Measurements from ENCODE around the gene PARP11. TPM values are rescaled to one million over a fixed set of nuclear protein-coding genes. Genes with fewer than 3 reads are reported as not detected.
"Not testable (repeated sequence)": the region's sequence is repeated elsewhere in the genome, so short reads cannot be mapped to it uniquely, and the experiment has no call there.

PARP11 gene
- total RNA-seq, 2 experiments from 2014 or later = 26.8 to 28.6 TPM

DNA sequence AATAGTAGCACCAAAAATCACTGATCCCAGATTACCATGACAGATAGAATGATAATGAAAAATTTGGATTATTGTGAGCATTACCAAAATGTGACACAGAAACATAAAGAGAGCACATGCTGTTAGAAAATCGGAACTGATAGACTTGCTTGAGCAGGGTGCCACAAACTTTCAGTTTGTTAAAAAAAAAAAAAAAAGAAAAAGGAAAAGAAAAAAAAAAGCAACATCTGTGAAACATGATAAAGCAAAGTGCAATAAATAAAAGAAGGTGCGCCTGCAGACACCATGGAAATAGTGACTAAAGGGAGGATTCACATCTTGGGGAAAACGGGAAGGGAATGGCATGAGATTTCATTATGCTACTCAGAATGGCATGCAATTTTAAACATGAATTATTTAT, 6.6 kb upstream of the PARP11 start:
- H3K27ac Mint-ChIP-seq = no peak overlapping the region
- ChIA-PET POLR2A (no interaction called here), CTCF (no interaction called here)
- H3K36me3 Mint-ChIP-seq (ENCODE audit: low read depth) = no peaks in the 10 kb centered on the region
- H3K4me3 Mint-ChIP-seq = no peak overlapping the region
- H3K9me3 Mint-ChIP-seq = no peaks in the 10 kb centered on the region
- peaks cover 5% of the 10 kb centered on the region for H3K4me1 Mint-ChIP-seq
- H3K27me3 Mint-ChIP-seq = peaks cover 10% of the 10 kb centered on the region
- DNase-seq = no peak

DNA sequence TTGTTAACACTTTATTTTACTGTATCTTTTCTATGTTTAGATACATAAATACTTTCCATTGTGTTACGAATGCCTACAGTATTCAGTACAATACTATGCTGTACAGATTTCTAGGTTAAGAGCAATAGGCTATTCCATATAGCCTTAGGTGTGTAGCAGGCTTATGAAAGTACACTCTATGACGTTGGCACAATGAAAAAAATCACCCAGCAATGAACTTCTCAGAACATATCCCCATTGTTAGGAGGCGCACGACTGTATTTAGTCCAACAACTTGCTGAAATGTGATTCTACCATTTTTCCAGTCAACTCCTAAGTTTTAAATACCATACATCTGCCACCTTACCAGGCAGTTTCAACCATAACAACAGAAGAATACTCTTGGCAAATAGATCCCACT, 1.8 kb downstream of the PARP11 start:
- Mint-ChIP-seq H3K4me1 (peaks cover 44% of the 10 kb centered on the region), H3K36me3 (ENCODE audit: low read depth) (peaks cover 39% of the 10 kb centered on the region), H3K4me3 (peak overlapping the region; percentile 90), H3K9me3 (peaks cover 6% of the 10 kb centered on the region), H3K27me3 (no peaks in the 10 kb centered on the region), H3K27ac (peak overlapping the region; percentile 94)
- CTCF ChIA-PET = interaction anchor here (1.7 kb wide), 1 partner anchor 405 kb away, joined by 6 read pairs; no protein-coding TSS in a partner anchor
- POLR2A ChIA-PET = interaction anchor here (1.6 kb wide), 1 partner anchor 400 kb away, joined by 6 read pairs; no protein-coding TSS in a partner anchor
- DNase-seq = no peak

DNA sequence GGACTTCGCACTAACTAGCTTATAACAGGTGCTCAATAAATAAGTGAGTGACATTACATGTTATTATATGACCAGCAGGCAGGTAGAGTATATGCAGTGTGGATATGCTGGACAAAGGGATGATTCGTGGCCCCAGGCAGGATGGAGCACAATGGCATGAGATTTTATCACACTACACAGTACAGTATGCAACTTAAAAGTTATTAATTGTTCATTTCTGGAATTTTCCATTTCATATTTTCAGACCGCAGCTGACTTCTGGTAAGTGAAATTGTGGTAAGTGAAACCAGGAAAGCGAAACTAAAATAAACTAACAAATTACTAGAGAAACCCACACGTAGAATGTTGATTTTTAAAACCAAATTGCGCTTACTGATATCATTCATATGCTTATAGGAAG, 3.3 kb downstream of the PARP11 start:
- DNase-seq = peak; percentile 46
- no peaks in the 10 kb centered on the region for H3K27me3 Mint-ChIP-seq
- peaks cover 19% of the 10 kb centered on the region for H3K9me3 Mint-ChIP-seq
- peak overlapping the region; percentile 90 for H3K4me3 Mint-ChIP-seq
- peaks cover 44% of the 10 kb centered on the region for H3K4me1 Mint-ChIP-seq
- H3K27ac Mint-ChIP-seq = peak overlapping the region; percentile 94
- ChIA-PET CTCF (interaction anchor here (0.9 to 1.7 kb wide), 3 partner anchors 406 to 569 kb away, joined by 3 to 6 read pairs (median 6); no protein-coding TSS in a partner anchor), POLR2A (interaction anchor here (0.8 to 1.4 kb wide), 7 partner anchors 9 to 404 kb away, joined by 3 to 6 read pairs (median 3); partner anchors contain the start of gene CCND2)
- peaks cover 54% of the 10 kb centered on the region for H3K36me3 Mint-ChIP-seq (ENCODE audit: low read depth)

DNA sequence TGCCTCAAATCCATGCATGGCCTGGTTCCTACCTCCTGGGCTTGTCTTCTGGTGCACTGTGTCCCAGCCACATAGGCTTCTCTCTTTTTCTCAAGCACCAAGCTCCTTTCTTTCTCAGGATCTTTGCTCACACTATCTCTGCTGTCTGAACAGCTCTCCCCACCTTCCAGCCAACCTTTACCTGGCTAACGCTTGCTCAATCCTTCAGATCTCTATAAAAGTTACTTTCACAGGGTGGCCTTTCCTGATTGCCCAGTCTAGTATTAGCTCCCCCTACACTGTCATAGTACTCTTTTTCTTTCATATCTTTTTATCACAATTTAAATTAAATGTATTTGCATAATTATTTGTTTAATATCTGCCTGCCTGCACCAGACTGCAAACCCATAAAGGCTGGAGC, 3.8 kb downstream of the PARP11 start:
- POLR2A ChIA-PET = interaction anchor here (0.8 to 1.4 kb wide), 8 partner anchors 9 to 404 kb away, joined by 3 to 6 read pairs (median 3); partner anchors contain the start of gene CCND2
- Mint-ChIP-seq H3K4me1 (peaks cover 44% of the 10 kb centered on the region), H3K4me3 (peak overlapping the region; percentile 90), H3K36me3 (ENCODE audit: low read depth) (peaks cover 58% of the 10 kb centered on the region), H3K9me3 (peaks cover 24% of the 10 kb centered on the region), H3K27ac (peak overlapping the region; percentile 94), H3K27me3 (no peaks in the 10 kb centered on the region)
- CTCF ChIA-PET = interaction anchor here (0.9 to 1.6 kb wide), 2 partner anchors 408 to 569 kb away, joined by 3 to 6 read pairs; no protein-coding TSS in a partner anchor
- no peak for DNase-seq

DNA sequence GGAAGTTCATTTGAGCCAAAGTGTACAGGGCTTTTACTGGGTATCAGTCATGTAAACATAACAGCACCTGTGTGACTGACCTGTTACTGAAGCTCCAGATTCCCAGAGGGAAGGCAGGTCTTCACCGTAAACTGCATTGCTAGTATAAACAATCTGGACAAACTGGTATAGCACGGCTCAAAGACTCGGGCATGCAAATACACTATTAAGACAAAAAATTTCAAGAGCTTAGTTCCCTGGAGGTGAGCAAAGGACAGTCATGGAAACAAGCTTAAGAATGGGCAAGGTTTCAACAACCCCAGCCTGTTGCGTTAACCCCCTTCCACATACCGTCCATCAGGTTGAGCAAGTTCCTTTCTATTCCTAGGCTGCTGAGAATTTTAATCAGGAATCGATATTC, 9.4 kb downstream of the PARP11 start:
- Mint-ChIP-seq H3K4me3 (no peak overlapping the region), H3K9me3 (peaks cover 27% of the 10 kb centered on the region), H3K36me3 (ENCODE audit: low read depth) (peaks cover 70% of the 10 kb centered on the region), H3K27ac (no peak overlapping the region), H3K27me3 (no peaks in the 10 kb centered on the region), H3K4me1 (peaks cover 4% of the 10 kb centered on the region)
- DNase-seq = no peak
- POLR2A ChIA-PET = no interaction called here
- CTCF ChIA-PET = no interaction called here

DNA sequence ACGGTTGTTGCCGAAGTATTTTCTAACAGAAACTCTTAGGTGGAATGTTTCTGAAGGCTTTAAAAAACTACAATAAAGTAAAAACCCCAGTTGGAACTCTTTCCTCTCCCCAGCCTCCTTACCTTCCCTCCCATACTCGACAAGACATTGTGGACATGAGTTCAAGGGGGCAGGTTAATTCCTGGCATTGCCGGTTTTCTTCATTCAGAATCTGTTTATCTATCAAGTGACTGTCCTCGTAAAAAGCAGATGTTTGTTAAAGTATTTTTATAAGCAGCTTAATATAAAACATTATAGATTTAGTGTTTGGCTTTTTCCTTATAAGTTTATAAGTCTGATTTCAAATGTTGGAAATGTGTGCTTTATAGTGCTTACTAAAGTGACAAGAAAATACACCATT, 30.7 kb downstream of the PARP11 start:
- no peak for DNase-seq
- Mint-ChIP-seq H3K4me1 (peaks cover 12% of the 10 kb centered on the region), H3K27ac (no peak overlapping the region), H3K27me3 (no peaks in the 10 kb centered on the region), H3K4me3 (no peak overlapping the region), H3K36me3 (ENCODE audit: low read depth) (peaks cover 45% of the 10 kb centered on the region), H3K9me3 (peaks cover 4% of the 10 kb centered on the region)
- ChIA-PET CTCF (interaction anchor here (0.8 kb wide), 1 partner anchor 542 kb away, joined by 3 read pairs; no protein-coding TSS in a partner anchor), POLR2A (no interaction called here)

DNA sequence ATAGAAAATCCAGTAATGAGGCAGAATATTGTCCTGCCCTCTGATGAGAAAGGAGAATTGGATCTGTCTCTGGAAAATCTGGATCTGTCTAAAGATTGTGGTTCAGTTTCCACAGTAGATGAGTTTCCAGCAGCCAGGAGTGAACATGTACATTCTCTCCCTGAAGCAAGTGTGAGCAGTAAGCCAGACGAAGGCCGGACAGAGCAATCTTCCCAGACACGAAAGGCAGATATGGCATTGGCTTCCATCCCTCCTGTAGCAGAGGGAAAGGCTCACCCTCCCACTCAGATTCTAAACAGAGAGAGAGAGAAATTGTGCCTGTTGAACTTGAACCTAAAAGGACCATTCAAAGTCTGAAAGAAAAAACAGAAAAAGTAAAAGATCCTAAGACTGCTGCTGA, 31.4 kb downstream of the PARP11 start:
- Mint-ChIP-seq H3K27ac (no peak overlapping the region), H3K27me3 (no peaks in the 10 kb centered on the region), H3K36me3 (ENCODE audit: low read depth) (peaks cover 46% of the 10 kb centered on the region), H3K9me3 (no peaks in the 10 kb centered on the region), H3K4me1 (peaks cover 12% of the 10 kb centered on the region), H3K4me3 (no peak overlapping the region)
- no peak for DNase-seq
- ChIA-PET CTCF (no interaction called here), POLR2A (no interaction called here)

DNA sequence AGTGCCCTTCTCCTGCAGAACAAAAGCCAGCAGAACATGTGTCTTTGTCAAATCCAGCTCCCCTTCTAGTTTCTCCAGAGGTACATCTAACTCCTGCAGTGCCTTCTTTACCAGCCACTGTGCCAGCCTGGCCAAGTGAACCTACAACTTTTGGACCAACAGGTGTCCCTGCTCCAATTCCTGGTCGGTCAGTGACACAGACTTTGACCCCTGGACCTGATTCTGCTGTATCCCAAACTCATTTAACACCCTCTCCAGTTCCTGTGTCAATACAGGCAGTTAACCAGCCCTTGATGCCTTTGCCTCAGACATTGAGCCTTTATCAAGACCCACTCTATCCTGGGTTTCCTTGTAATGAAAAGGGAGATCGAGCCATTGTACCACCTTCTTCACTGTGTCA, 32.4 kb downstream of the PARP11 start:
- not testable (repeated sequence) for H3K9me3 Mint-ChIP-seq

DNA sequence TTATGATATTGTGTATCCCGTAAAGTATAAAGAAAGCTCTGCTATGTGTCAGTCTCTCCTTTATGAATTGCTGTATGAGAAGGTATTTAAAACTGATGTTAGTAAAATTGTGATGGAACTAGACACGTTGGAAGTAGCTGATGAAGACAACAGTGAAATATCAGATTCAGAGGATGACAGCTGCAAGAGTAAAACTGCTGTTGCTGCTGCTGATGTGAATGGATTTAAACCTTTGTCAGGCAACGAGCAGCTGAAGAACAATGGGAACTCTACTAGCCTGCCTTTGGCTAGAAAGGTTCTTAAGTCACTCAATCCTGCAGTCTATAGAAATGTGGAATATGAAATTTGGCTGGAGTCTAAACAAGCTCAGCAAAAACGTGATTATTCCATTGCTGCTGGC, 33.5 kb downstream of the PARP11 start:
- CTCF ChIA-PET, H3K4me3 Mint-ChIP-seq, H3K27ac Mint-ChIP-seq, H3K4me1 Mint-ChIP-seq, POLR2A ChIA-PET, DNase-seq, H3K27me3 Mint-ChIP-seq, H3K9me3 Mint-ChIP-seq: not testable (repeated sequence)
- peaks cover 42% of the 10 kb centered on the region for H3K36me3 Mint-ChIP-seq (ENCODE audit: low read depth)

More for the DNA sequence above, 32.4 kb downstream of the PARP11 start:
- H3K4me3 Mint-ChIP-seq, H3K27me3 Mint-ChIP-seq, DNase-seq, POLR2A ChIA-PET, CTCF ChIA-PET, H3K27ac Mint-ChIP-seq: not testable (repeated sequence)
- H3K36me3 Mint-ChIP-seq (ENCODE audit: low read depth) = peaks cover 46% of the 10 kb centered on the region
- H3K4me1 Mint-ChIP-seq = peaks cover 12% of the 10 kb centered on the region

DNA sequence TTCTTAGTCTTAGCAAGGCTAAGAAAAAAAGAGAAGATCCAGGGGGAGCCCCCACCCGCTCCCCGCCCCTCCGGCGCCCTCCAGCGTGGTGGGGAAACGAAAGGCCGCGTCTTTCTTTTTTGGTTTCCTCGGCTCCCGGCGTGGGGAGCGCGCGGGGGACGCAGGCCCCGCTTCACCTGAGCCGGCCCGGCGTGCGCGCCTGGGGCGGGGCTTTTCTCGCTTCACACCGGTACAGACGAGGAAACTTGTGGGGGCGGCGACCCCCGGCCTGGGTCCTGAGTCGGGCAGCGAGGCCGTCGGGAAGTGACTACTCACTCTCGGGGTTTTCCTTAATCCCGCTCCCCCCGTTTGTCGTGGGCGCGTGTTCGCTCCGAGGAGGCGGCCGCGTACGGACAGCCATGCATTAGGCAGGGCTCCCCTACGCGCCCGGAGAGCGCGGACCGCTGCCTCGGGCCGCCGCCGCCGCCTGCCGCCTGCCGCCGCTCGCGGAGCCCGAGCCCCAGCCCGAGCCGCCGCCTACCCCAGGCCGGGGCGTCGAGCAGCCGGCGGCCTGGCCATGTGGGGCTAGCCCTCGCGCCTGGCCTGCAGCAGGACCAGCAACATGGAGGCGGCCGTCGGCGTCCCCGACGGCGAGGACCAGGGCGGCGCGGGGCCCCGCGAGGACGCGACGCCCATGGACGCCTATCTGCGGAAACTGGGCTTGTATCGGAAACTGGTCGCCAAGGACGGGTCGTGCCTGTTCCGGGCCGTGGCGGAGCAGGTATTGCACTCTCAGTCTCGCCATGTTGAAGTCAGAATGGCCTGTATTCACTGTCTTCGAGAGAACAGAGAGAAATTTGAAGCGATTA, 34.3 kb downstream of the PARP11 start:
- H3K4me3 Mint-ChIP-seq, H3K9me3 Mint-ChIP-seq, H3K27ac Mint-ChIP-seq, POLR2A ChIA-PET, H3K4me1 Mint-ChIP-seq, DNase-seq, CTCF ChIA-PET, H3K27me3 Mint-ChIP-seq: not testable (repeated sequence)
- peaks cover 38% of the 10 kb centered on the region for H3K36me3 Mint-ChIP-seq (ENCODE audit: low read depth)

DNA sequence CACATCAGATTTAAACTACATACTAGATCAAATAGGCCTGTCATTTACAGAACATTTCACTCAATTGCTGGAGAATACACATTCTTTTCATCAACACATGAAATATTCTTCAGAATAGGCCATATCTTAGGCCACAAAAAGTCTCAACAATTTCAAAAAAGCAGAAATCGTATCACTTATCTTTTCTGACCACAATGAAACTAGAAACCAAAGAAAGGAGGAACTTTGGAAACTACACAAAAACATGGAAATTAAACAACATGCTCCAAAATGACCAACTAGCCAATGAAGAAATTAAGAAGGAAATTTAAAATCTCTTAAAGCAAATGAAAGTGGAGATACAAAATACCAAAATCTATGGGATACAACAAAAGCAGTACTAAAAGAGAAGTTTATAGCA, 35.1 kb downstream of the PARP11 start:
- H3K27ac Mint-ChIP-seq = no peak overlapping the region
- H3K9me3 Mint-ChIP-seq = no peaks in the 10 kb centered on the region
- H3K4me1 Mint-ChIP-seq = peaks cover 7% of the 10 kb centered on the region
- peak overlapping the region; percentile 45 for H3K4me3 Mint-ChIP-seq
- no peak for DNase-seq
- no peaks in the 10 kb centered on the region for H3K27me3 Mint-ChIP-seq
- ChIA-PET CTCF (no interaction called here), POLR2A (no interaction called here)
- peaks cover 38% of the 10 kb centered on the region for H3K36me3 Mint-ChIP-seq (ENCODE audit: low read depth)

DNA sequence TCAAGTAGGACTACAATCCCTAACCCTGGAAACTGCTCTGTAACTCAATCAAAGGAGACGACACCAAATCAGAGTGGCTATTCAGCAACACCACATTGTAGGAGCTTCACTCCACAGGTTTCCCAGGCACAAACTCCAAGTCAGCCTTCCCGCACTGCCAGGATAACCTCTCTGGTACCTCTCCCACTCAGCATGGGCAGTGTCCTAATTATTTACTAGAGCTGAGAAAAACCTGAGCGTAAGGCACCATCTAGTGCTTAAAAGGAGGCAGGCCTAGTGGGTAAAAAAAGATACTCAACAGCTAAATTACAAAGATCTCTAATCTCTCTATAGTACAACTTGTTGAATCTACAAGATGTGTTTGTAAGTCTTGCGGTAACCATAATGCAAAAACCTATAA, 36.1 kb downstream of the PARP11 start:
- Mint-ChIP-seq H3K4me1 (peaks cover 7% of the 10 kb centered on the region), H3K36me3 (ENCODE audit: low read depth) (peaks cover 35% of the 10 kb centered on the region), H3K4me3 (no peak overlapping the region), H3K27me3 (no peaks in the 10 kb centered on the region), H3K9me3 (no peaks in the 10 kb centered on the region), H3K27ac (no peak overlapping the region)
- ChIA-PET CTCF (no interaction called here), POLR2A (no interaction called here)
- DNase-seq = no peak

DNA sequence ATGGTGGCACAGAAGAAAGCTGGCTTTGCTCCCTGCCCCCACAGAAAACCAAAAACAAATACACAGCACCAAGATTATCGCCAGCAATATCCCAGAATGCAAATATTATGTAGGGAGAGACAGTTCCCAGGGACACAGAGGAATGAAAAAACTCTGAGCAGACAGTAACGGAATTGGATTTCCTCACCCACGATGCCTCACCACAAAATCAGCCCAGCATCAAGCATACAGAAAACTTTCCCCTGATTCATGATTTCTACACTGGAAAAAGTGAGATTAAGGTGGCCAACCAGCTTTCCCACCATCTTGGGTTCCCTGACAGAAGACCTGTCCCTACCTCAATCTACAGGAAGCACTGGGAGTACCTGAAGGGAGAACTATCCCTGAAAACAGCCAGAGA, 36.6 kb downstream of the PARP11 start:
- no peaks in the 10 kb centered on the region for H3K27me3 Mint-ChIP-seq
- no peak overlapping the region for H3K4me3 Mint-ChIP-seq
- peaks cover 31% of the 10 kb centered on the region for H3K36me3 Mint-ChIP-seq (ENCODE audit: low read depth)
- DNase-seq = no peak
- POLR2A ChIA-PET = no interaction called here
- H3K9me3 Mint-ChIP-seq = no peaks in the 10 kb centered on the region
- H3K27ac Mint-ChIP-seq = no peak overlapping the region
- peaks cover 7% of the 10 kb centered on the region for H3K4me1 Mint-ChIP-seq
- CTCF ChIA-PET = no interaction called here

DNA sequence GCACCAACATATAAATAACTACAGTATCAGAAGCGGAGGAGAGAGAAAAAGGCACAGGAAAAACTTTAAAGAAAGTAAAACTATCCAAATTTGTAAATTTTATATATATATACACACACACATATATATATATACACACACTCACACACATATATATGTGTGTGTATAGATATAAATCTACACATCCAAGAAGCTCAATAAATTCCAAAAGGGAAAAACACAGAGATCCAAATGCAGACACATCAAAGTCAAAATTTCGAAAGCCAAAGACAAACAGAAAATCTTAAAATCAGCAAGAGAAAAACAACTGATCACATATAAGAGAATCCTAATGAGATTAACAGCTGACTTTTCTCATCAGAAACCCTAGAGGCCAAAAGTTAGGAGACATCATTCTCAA, 37.3 kb downstream of the PARP11 start:
- Mint-ChIP-seq H3K9me3 (no peaks in the 10 kb centered on the region), H3K27me3 (no peaks in the 10 kb centered on the region), H3K36me3 (ENCODE audit: low read depth) (peaks cover 27% of the 10 kb centered on the region), H3K4me3 (no peak overlapping the region), H3K27ac (no peak overlapping the region), H3K4me1 (peaks cover 7% of the 10 kb centered on the region)
- ChIA-PET CTCF (no interaction called here), POLR2A (no interaction called here)
- no peak for DNase-seq
